GM20000 (cell line): ENCODE data around the gene PAK1IP1.
A peak's percentile ranks its signal among the peaks of the same experiment; 100 is the strongest.
"Not testable (repeated sequence)": the region's sequence is repeated elsewhere in the genome, so short reads cannot be mapped to it uniquely, and the experiment has no call there.

Source experiments
- DNase-seq: peaks from one replicate; pipeline ENCODE4 v3.0.0; 2012; ENCODE audit warnings: low spot score
- TF ChIP-seq, protein P1 (sequence below): IDR thresholded peaks from 2 replicates; pipeline ENCODE4 v1.5.1; 2012; ENCODE audit warnings: mild to moderate bottlenecking, control low read depth; ENCODE audit errors: extremely low read depth, missing control alignments

PAK1IP1 gene

GRCh38 chr6:10695086-10695657 is 400 bp downstream of the PAK1IP1 start:
- TF ChIP-seq, protein P1, sequence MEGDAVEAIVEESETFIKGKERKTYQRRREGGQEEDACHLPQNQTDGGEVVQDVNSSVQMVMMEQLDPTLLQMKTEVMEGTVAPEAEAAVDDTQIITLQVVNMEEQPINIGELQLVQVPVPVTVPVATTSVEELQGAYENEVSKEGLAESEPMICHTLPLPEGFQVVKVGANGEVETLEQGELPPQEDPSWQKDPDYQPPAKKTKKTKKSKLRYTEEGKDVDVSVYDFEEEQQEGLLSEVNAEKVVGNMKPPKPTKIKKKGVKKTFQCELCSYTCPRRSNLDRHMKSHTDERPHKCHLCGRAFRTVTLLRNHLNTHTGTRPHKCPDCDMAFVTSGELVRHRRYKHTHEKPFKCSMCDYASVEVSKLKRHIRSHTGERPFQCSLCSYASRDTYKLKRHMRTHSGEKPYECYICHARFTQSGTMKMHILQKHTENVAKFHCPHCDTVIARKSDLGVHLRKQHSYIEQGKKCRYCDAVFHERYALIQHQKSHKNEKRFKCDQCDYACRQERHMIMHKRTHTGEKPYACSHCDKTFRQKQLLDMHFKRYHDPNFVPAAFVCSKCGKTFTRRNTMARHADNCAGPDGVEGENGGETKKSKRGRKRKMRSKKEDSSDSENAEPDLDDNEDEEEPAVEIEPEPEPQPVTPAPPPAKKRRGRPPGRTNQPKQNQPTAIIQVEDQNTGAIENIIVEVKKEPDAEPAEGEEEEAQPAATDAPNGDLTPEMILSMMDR, result no peak
- DNase-seq, result no peak

GRCh38 chr6:10696655-10697054 is 1.9 kb downstream of the PAK1IP1 start:
- TF ChIP-seq, protein P1, result no peak
- DNase-seq, result no peak

- DNase-seq, result no peak
- TF ChIP-seq, protein P1, result no peak
Observed at GRCh38 chr6:10713962-10714361, 19.2 kb downstream of the PAK1IP1 start.

GRCh38 chr6:10719296-10719963 is 24.7 kb downstream of the PAK1IP1 start:
- TF ChIP-seq, protein P1, result no peak
- DNase-seq, result no peak

DNA sequence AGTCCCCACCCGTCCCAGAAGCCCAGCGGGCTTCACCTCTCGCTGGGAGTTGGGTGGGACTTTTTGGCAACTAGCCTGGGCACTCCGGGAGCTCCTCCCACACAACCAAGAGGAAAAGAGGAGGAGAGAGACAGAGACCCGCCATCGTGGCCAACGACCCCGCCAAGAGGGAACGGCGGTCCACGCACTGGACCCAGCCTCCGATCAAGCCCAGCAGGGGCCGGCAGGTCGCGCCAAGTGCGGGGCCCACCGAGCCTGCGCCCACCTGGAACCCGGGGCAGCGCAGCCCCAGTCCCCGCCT is 25.1 kb downstream of the PAK1IP1 start:
- TF ChIP-seq, protein P1, result no peak
- no peak for DNase-seq

DNA sequence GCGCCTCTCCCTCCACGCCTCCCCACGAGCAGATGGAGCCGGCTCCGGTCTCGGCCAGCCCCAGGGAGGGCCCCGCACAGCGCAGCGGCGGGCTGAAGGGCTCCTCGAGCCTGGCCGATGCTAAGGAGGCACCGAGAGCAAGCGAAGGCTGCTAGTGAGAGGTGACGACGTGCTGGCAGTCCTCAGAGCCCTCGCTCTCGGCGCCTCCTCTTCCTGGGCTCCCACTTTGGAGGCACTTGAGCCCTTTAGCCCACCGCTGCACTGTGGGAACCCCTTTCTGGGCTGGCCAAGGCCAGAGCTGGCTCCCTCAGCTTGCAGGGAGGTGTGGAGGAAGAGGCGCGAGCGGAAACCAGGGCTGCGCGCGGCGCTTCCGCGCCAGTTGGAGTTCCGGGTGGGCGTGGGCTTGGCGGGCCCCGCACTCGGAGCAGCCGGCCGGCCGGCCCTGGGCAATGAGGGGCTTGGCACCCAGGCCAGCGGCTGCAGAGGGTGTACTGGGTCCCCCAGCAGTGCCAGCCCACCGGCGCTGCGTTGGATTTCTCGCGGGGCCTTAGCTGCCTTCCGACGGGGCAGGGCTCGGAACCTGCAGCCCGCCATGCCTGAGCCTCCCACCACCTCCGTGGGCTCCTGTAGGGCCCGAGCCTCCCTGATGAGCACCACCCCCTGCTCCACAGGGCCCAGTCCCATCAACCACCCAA is 25.6 kb downstream of the PAK1IP1 start:
- TF ChIP-seq, protein P1, result no peak
- DNase-seq, result peak; percentile 34

DNA sequence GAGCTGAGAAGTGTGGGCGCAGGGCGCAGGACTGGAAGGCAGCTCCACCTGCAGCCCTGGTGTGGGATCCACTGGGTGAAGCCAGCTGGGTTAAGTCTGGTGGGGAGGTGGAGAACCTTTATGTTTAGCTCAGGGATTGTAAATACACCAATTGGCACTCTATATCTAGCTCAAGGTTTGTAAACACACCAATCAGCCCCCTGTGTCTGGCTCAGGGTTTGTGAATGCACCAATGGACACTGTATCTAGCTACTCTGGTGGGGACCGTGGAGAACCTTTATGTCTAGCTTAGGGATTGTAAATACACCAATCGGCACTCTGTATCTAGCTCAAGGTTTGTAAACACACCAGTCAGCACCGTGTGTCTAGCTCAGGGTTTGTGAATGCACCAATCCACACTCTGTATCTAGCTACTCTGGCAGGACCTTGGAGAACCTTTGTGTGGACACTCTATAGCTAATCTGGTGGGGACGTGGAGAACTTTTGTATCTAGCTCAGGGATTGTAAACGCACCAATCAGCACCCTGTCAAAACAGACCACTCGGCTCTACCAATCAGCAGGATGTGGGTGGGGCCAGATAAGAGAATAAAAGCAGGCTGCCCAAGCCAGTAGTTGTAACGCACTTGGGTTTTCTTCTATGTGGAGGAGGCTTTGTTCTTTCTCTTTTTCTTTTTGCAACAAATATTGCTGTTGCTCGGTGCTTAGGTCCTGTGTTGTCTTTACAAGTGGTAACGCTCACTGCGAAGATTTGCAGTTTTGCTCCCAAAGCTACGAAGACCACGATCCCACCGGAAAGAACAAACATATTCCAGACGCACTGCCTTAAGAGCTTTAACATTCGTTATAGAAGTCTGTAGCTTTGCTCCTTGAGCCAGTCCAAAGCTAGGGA is 26.4 kb downstream of the PAK1IP1 start:
- DNase-seq, result not testable (repeated sequence)
